Transverse colon (tissue), 4 donors: ENCODE measurements around the gene CXXC1. TPM values are rescaled to one million over a fixed set of nuclear protein-coding genes. Genes with fewer than 3 reads are reported as not detected.
A peak's percentile ranks its signal among the peaks of the same experiment; 100 is the strongest.
"Not testable (repeated sequence)": the region's sequence is repeated elsewhere in the genome, so short reads cannot be mapped to it uniquely, and the experiment has no call there.

Source experiments
- DNase-seq: peaks from one replicate; pipeline ENCODE4 v3.0.0-alpha.2; 2019
- H3K27ac ChIP-seq, 4 donors: fragments of 200-600 bp; sonication (generic); 2 replicates each; pipeline ENCODE4 v1.5.1; 2016 to 2018; ENCODE audit warnings: inconsistent platforms in 4 of 4
- H3K27me3 ChIP-seq: fragments of 200-600 bp; sonication (generic); 2 replicates; pipeline ENCODE4 v1.5.1; 2017; ENCODE audit warnings: inconsistent platforms
- H3K36me3 ChIP-seq, 4 donors: fragments of 200-600 bp; sonication (generic); 2 replicates each; pipeline ENCODE4 v1.5.1; 2017 to 2019; ENCODE audit warnings: inconsistent platforms in 4 of 4
- H3K4me1 ChIP-seq, 4 donors: fragments of 200-600 bp; sonication (generic); 2 replicates each; pipeline ENCODE4 v1.5.1; 2017 to 2020; ENCODE audit warnings: inconsistent platforms in 4 of 4
- H3K4me3 ChIP-seq, 4 donors: fragments of 200-600 bp; sonication (generic); 1 replicate in 1 of 4; 2 replicates in 3 of 4; pipeline versions ENCODE4 v1.5.1 to v1.6.1; 2017 to 2019; ENCODE audit warnings: inconsistent platforms in 4 of 4
- H3K9me3 ChIP-seq, 2 donors: fragments of 200-600 bp; sonication (generic); 2 replicates each; pipeline ENCODE4 v1.5.1; 2017 to 2019; ENCODE audit warnings: inconsistent platforms in 2 of 2
- CTCF ChIP-seq, 5 experiments: fragments of 200-600 bp in 3 of 5; fragments of 450-650 bp in 2 of 5; sonication (generic) in 3 of 5; IDR thresholded peaks; 1 replicate in 2 of 5; 2 replicates in 3 of 5; pipeline ENCODE4 v1.5.1; 2016 to 2017; ENCODE audit warnings: antibody characterized with exemption in 5 of 5, inconsistent platforms in 3 of 5, mild to moderate bottlenecking in 2 of 5, moderate library complexity in 1 of 5
- EP300 ChIP-seq: sonication (generic); formaldehyde crosslinking; IDR thresholded peaks from one replicate; pipeline ENCODE4 v1.6.1; 2017; ENCODE audit warnings: antibody characterized with exemption, low read depth
- POLR2A ChIP-seq: fragments of 450-650 bp; IDR thresholded peaks from one replicate; pipeline ENCODE4 v1.6.1; 2016; ENCODE audit warnings: antibody characterized with exemption, mild to moderate bottlenecking, moderate library complexity
- POLR2AphosphoS5 ChIP-seq, 3 donors: sonication (generic); formaldehyde crosslinking; IDR thresholded peaks; one replicate each; pipeline ENCODE4 v1.6.1; 2016; ENCODE audit warnings: antibody characterized with exemption in 3 of 3
- WGBS, 2 donors: methylation state at CpG; one replicate each; pipeline ENCODE4 v1.1.5; 2018; ENCODE audit warnings: low coverage in 1 of 2; 5-methylcytosine and 5-hydroxymethylcytosine counted together
- in situ Hi-C, 4 donors: fragments of 200-750 bp; cut with MboI; loops; one replicate each; pipeline versions ENCODE4 v1.15.0 to v1.15.1; 2017; ENCODE audit warnings: low sequenced_read_pairs in 3 of 4, low pct_ligation_motif_present in 1 of 4, low pct_unique_long_range_greater_than_20kb in 1 of 4
- intact Hi-C: fragments of 100-400 bp; cut with DNase I; formaldehyde crosslinking; loops from one replicate; pipeline ENCODE4 v1.15.1; 2023; ENCODE audit warnings: low total_unique reads
- total RNA-seq, 4 donors: library from RNA; depleted of rRNA; stranded (reverse); fragments of >200 nt; gene quantifications; one replicate each; pipeline ENCODE4 v1.1.0, GENCODE V29; 2016

CXXC1 gene
- total RNA-seq, 4 donors from 2014 or later = 68.9 to 234 (median 117) TPM

DNA sequence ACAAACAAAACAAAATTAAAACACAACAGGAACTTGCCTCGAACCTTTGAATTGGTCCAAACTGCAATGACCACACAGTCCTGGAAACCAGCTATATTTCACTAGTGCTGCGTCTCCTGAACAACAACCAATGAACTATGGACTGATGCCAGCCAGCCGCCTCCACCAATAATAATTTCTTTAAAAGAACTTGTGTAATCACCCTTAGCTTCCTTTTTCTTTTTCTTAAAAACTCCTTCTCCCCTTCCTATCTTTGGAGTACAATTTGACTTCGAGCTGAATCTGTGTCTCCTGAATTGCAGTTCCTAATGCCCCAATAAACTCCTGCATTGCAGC, 1.6 kb upstream of the CXXC1 start:
- 58 to 88% methylated on average over 4 of the region's 4 CpGs for WGBS, 2 donors
- peaks cover 0 to 9% (median 4%) of the 10 kb centered on the region in 4 donors for H3K4me1 ChIP-seq
- DNase-seq = no peak
- H3K4me3 ChIP-seq = no peak overlapping the region
- in situ Hi-C loops (loop anchor here in 1 of 4 donors (25.0 kb wide), 1 partner anchor 802 kb away; the partner anchor contains the start of genes C18orf32 and RPL17), intact Hi-C loops (no loop called here)
- no peaks in the 10 kb centered on the region for H3K36me3 ChIP-seq
- no peaks in the 10 kb centered on the region for H3K9me3 ChIP-seq
- no peaks in the 10 kb centered on the region for H3K27me3 ChIP-seq
- H3K27ac ChIP-seq = no peak overlapping the region
- TF ChIP-seq EP300 (no peak), POLR2A (no peak), CTCF (IDR thresholded peaks at IDR 0.05) (no peak), POLR2AphosphoS5 (IDR thresholded peaks at IDR 0.05) (no peak)

DNA sequence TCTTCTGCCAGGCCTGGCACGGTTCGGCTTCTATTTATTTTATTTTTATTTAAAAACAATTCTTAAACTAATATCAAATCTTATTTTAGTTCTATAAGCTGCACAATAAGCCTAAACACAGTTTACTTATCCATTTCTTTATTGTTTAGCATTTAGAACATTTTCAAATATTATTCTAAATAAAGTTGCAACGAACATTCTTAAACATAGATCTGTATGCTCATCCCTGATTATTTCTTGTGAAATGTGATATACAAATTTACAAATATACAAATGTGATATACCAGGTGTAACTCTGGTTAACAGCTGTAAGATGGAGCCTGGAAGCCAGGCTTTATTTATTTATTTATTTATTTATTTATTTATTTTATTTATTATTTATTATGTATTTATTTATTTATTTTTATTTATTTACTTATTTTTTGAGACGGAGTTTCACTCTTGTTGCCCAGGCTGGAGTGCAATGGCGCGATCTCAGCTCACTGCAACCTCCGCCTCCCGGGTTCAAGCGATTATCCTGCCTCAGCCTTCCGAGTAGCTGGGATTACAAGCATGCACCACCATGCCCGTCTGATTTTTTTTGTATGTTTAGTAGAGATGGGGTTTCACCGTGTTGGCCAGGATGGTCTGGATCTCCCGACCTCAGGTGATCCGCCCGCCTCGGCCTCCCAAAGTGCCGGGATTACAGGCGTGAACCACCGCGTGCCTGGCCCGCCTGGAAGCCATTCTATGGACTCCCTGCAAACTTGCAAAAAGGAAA, 1.0 kb upstream of the CXXC1 start:
- H3K27me3 ChIP-seq, DNase-seq, H3K36me3 ChIP-seq, H3K9me3 ChIP-seq, intact Hi-C loops, H3K4me1 ChIP-seq: not testable (repeated sequence)
- in situ Hi-C loops = loop anchor here in 1 of 4 donors (25.0 kb wide), 1 partner anchor 801 kb away; the partner anchor contains the start of genes C18orf32 and RPL17
- Histone ChIP-seq H3K27ac (peak overlapping the region; percentile 77 to 91 (median 87)), H3K4me3 (peak overlapping the region; percentile 52 to 71 (median 60))
- 62 to 77% methylated on average over 10 to 21 of the region's 21 CpGs for WGBS, 2 donors

- Histone ChIP-seq H3K36me3 (no peaks in the 10 kb centered on the region), H3K4me3 (peak overlapping the region; percentile 53 to 87 (median 69)), H3K27ac (peak overlapping the region; percentile 77 to 91 (median 87)), H3K4me1 (peaks cover 0 to 12% (median 5%) of the 10 kb centered on the region in 4 donors), H3K9me3 (no peaks in the 10 kb centered on the region), H3K27me3 (no peaks in the 10 kb centered on the region)
- no peak for DNase-seq
- TF ChIP-seq POLR2A (no peak), CTCF (IDR thresholded peaks at IDR 0.05) (no peak), POLR2AphosphoS5 (IDR thresholded peaks at IDR 0.05) (no peak), EP300 (no peak)
- in situ Hi-C loops (loop anchor here in 1 of 4 donors (25.0 kb wide), 1 partner anchor 800 kb away; the partner anchor contains the start of genes C18orf32 and RPL17), intact Hi-C loops (no loop called here)
- 1% methylated on average over 27 of the region's 27 CpGs; no CpG with 5 or more reads in 1 of the 2 donors for WGBS, 2 donors
Observed at GRCh38 chr18:50287028-50287440, 458 bp downstream of the CXXC1 start.

DNA sequence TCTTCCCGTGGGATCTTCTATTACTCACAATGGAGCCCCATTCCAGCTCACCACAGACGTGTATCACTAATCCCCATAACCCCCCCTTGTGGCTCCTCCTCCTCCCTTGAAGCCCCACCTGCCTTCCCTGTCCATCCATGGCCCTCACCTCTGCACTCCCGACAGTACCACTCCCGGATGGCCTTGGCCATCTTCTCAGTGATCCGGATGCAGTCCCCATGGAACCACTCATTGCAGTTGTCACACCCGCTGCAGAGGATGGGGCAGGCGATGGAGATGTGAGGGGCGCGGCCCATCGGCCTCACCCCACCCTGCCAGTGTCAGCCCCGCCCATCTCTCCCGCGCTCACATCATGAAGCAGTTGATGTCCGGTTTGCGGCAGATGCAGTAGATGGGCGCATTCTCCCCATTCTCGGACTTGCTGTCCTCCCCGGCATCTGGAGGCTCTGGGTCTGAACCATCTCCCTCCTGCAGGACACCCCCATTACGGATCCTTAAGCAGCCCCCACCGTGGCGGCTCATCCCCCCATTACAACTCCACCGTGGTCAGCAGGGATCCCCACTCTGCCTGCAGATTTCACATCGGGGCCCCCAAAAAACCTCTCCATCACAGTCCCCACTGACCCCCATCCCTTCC, 983 bp downstream of the CXXC1 start:
- DNase-seq = peak; percentile 64
- H3K27me3 ChIP-seq = no peaks in the 10 kb centered on the region
- intact Hi-C loops = no loop called here
- no peak for TF ChIP-seq EP300
- no peak for TF ChIP-seq POLR2A
- no peak for TF ChIP-seq POLR2AphosphoS5 (IDR thresholded peaks at IDR 0.05)
- TF ChIP-seq CTCF (IDR thresholded peaks at IDR 0.05) = no peak
- WGBS, 2 donors = 20 to 45% methylated on average over 2 to 23 of the region's 23 CpGs
- peaks cover 0 to 16% (median 7%) of the 10 kb centered on the region in 4 donors for H3K4me1 ChIP-seq
- peak overlapping the region; percentile 53 to 87 (median 69) for H3K4me3 ChIP-seq
- peak overlapping the region; percentile 77 to 91 (median 87) for H3K27ac ChIP-seq
- in situ Hi-C loops = loop anchor here in 1 of 4 donors (25.0 kb wide), 1 partner anchor 799 kb away; the partner anchor contains the start of genes C18orf32 and RPL17
- H3K36me3 ChIP-seq = no peaks in the 10 kb centered on the region
- no peaks in the 10 kb centered on the region for H3K9me3 ChIP-seq
